B cell (primary cell): ENCODE measurements around the gene DNASE2B. TPM values are rescaled to one million over a fixed set of nuclear protein-coding genes. Genes with fewer than 3 reads are reported as not detected.

Source experiments
- ATAC-seq: fragments of 200-7000 bp; cut with Tn5 transposase; one replicate; pipeline ENCODE4 v1.10.0; 2021; ENCODE audit warnings: low read depth, mild to moderate bottlenecking, moderate number of reproducible peaks, moderate library complexity
- CTCF ChIA-PET: fragments of 350-600 bp; sonication (Branson Sonifier 250); formaldehyde crosslinking; loops from one replicate; lab custom pipeline; 2021; ENCODE audit warnings: antibody characterized with exemption, inconsistent platforms; lab: Charles Lee
- POLR2A ChIA-PET: fragments of 350-600 bp; sonication (Branson Sonifier 250); formaldehyde crosslinking; loops from one replicate; lab custom pipeline; 2021; ENCODE audit warnings: antibody characterized with exemption; lab: Charles Lee
- DNase-seq: peaks from one replicate; pipeline ENCODE4 v3.0.0; 2013
- H2AFZ ChIP-seq: 2 replicates; pipeline ENCODE4 v1.6.1; 2012; ENCODE audit warnings: mild to moderate bottlenecking, low read depth, low read length; ENCODE audit not compliant: insufficient read depth, poor library complexity, severe bottlenecking
- H3K27ac ChIP-seq, 2 donors: 1 replicate in 1 of 2; 2 replicates in 1 of 2; pipeline ENCODE4 v1.5.1; 2012 to 2013; ENCODE audit warnings: low read length in 2 of 2, mild to moderate bottlenecking in 2 of 2, moderate library complexity in 1 of 2
- H3K27me3 ChIP-seq, 4 experiments: fragments of 200-600 bp in 1 of 4; sonication (generic) in 1 of 4; replicated peaks in 1 of 4; 1 replicate in 2 of 4; 2 replicates in 2 of 4; pipeline versions ENCODE4 v1.6.1 to v1.7.0; 2013 to 2016; ENCODE audit warnings: low read length in 3 of 4, mild to moderate bottlenecking in 2 of 4, mixed read lengths in 1 of 4, moderate library complexity in 1 of 4; ENCODE audit not compliant: insufficient read depth in 4 of 4, control insufficient read depth in 3 of 4; ENCODE audit errors: control extremely low read depth in 1 of 4
- H3K36me3 ChIP-seq, 2 experiments: replicated peaks in 1 of 2; 1 replicate in 1 of 2; 2 replicates in 1 of 2; pipeline versions ENCODE4 v1.6.1 to v1.7.1; 2013; ENCODE audit warnings: low read length in 1 of 2; ENCODE audit not compliant: insufficient read depth in 2 of 2, control insufficient read depth in 1 of 2; ENCODE audit errors: control extremely low read depth in 1 of 2, extremely low read depth in 1 of 2
- H3K4me1 ChIP-seq, 2 donors: fragments of 200-600 bp in 1 of 2; sonication (generic) in 1 of 2; 1 replicate in 1 of 2; 2 replicates in 1 of 2; pipeline versions ENCODE4 v1.5.1 to v1.6.1; 2013 to 2017; ENCODE audit warnings: low read length in 2 of 2; ENCODE audit not compliant: control insufficient read depth in 2 of 2, insufficient read depth in 2 of 2
- H3K4me2 ChIP-seq: replicated peaks from 2 replicates; pipeline ENCODE3; 2012; ENCODE audit warnings: mild to moderate bottlenecking, low read depth, low read length; ENCODE audit not compliant: poor library complexity, severe bottlenecking
- H3K4me3 ChIP-seq, 5 experiments: fragments of 200-600 bp in 1 of 5; sonication (generic) in 1 of 5; 1 replicate in 3 of 5; 2 replicates in 2 of 5; pipeline versions ENCODE4 v1.5.1 to v1.7.0; 2011 to 2016; ENCODE audit warnings: low read length in 4 of 5, mild to moderate bottlenecking in 4 of 5, low read depth in 2 of 5, control low read depth in 1 of 5, moderate library complexity in 1 of 5; ENCODE audit not compliant: insufficient read depth in 1 of 5; ENCODE audit errors: control extremely low read depth in 1 of 5, extremely low read depth in 1 of 5
- H3K79me2 ChIP-seq: fragments of 200-600 bp; sonication (generic); one replicate; pipeline ENCODE4 v1.6.0; 2016; ENCODE audit warnings: low read length; ENCODE audit not compliant: control insufficient read depth, insufficient read depth
- H3K9ac ChIP-seq: fragments of 200-600 bp; sonication (generic); 2 replicates; pipeline ENCODE4 v1.6.1; 2017; ENCODE audit warnings: mild to moderate bottlenecking, low read length, moderate library complexity
- H3K9me3 ChIP-seq, 3 donors: one replicate each; pipeline versions ENCODE4 v1.6.1 to v1.7.1; 2013; ENCODE audit warnings: low read length in 2 of 3; ENCODE audit not compliant: control insufficient read depth in 2 of 3, insufficient read depth in 1 of 3; ENCODE audit errors: control extremely low read depth in 1 of 3
- H4K20me1 ChIP-seq: 2 replicates; pipeline ENCODE4 v1.6.0; 2012; ENCODE audit warnings: mild to moderate bottlenecking, low read length; ENCODE audit not compliant: insufficient read depth, control insufficient read depth, poor library complexity, severe bottlenecking
- H3K27ac Mint-ChIP-seq: one replicate; pipeline ENCODE4 v1.8.0; 2021; ENCODE audit warnings: mixed read lengths
- H3K27me3 Mint-ChIP-seq: one replicate; pipeline ENCODE4 v1.8.0; 2021; ENCODE audit warnings: mixed read lengths
- H3K4me1 Mint-ChIP-seq: one replicate; pipeline ENCODE4 v1.8.0; 2021; ENCODE audit warnings: mixed read lengths
- H3K4me3 Mint-ChIP-seq: one replicate; pipeline ENCODE4 v1.8.0; 2021; ENCODE audit warnings: mixed read lengths
- H3K9me3 Mint-ChIP-seq: one replicate; pipeline ENCODE4 v1.8.0; 2022; ENCODE audit warnings: mixed read lengths; ENCODE audit not compliant: insufficient read depth
- EZH2 ChIP-seq: IDR thresholded peaks from 2 replicates; pipeline ENCODE4 v1.6.1; 2012; ENCODE audit warnings: borderline replicate concordance, low read depth, mild to moderate bottlenecking, moderate library complexity, low read length; ENCODE audit not compliant: insufficient read depth, poor library complexity, severe bottlenecking
- WGBS: methylation state at CpG from one replicate; pipeline ENCODE4 v1.1.5; 2013; ENCODE audit warnings: missing lambda C conversion rate; ENCODE audit not compliant: insufficient coverage; 5-methylcytosine and 5-hydroxymethylcytosine counted together
- intact Hi-C: fragments of 100-400 bp; cut with micrococcal nuclease; formaldehyde crosslinking; loops from one replicate; pipeline ENCODE4 v1.10.0; 2022
- polyA plus RNA-seq: library from polyadenylated mRNA; depleted of rRNA; stranded (reverse); fragments of >200 nt; gene quantifications from 2 replicates; pipeline ENCODE4 v1.2.3, GENCODE V29; 2012
- total RNA-seq, 2 donors: library from RNA; stranded (reverse); fragments of 120-200 nt in 1 of 2; gene quantifications; 1 replicate in 1 of 2; 2 replicates in 1 of 2; pipeline versions ENCODE4 v1.2.3 to v1.2.4, GENCODE V29; 2013 to 2022
- TF ChIP-seq, protein P1 (sequence below): fragments of 200-600 bp; IDR thresholded peaks from one replicate; pipeline ENCODE4 v1.8.0; 2022; ENCODE audit warnings: antibody characterized with exemption, mild to moderate bottlenecking

The DNASE2B gene
- total and polyA plus RNA-seq, 2 donors (not counting 1 experiment from before 2014, with no cell fraction given): not detected

DNA sequence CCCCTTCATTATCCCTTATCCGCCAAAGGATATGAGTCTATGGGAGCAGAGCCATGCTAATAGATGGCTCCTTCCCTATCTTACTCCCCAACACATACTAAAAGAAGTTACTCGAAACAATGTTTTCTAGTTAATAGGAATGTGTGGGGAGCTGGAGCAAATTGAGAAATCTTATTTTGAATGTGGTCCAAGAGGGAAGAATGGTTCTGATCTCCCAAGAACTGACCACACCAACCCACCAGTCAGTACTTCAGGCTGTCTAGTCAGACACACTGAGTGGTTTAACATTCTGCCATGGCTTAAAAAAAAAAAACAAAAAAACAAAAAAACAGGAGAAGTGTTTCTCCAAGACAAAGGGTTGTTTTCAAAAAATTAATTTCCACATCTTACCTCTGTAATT is 31.5 kb upstream of the DNASE2B start:
- no peak overlapping the region for H3K4me3 Mint-ChIP-seq
- no peaks in the 10 kb centered on the region for H3K79me2 ChIP-seq
- no peaks in the 10 kb centered on the region for H3K4me1 ChIP-seq
- no peak overlapping the region for H3K27ac Mint-ChIP-seq
- H3K27ac ChIP-seq: no peak overlapping the region
- H4K20me1 ChIP-seq: no peaks in the 10 kb centered on the region
- no peaks in the 10 kb centered on the region for H3K9me3 ChIP-seq
- no peaks in the 10 kb centered on the region for H3K27me3 Mint-ChIP-seq
- intact Hi-C loops: no loop called here
- H3K36me3 ChIP-seq: no peaks in the 10 kb centered on the region
- TF ChIP-seq, protein P1, sequence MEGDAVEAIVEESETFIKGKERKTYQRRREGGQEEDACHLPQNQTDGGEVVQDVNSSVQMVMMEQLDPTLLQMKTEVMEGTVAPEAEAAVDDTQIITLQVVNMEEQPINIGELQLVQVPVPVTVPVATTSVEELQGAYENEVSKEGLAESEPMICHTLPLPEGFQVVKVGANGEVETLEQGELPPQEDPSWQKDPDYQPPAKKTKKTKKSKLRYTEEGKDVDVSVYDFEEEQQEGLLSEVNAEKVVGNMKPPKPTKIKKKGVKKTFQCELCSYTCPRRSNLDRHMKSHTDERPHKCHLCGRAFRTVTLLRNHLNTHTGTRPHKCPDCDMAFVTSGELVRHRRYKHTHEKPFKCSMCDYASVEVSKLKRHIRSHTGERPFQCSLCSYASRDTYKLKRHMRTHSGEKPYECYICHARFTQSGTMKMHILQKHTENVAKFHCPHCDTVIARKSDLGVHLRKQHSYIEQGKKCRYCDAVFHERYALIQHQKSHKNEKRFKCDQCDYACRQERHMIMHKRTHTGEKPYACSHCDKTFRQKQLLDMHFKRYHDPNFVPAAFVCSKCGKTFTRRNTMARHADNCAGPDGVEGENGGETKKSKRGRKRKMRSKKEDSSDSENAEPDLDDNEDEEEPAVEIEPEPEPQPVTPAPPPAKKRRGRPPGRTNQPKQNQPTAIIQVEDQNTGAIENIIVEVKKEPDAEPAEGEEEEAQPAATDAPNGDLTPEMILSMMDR: no peak
- TF ChIP-seq EZH2: no peak
- no CpG with 5 or more reads among the region's 2 CpGs for WGBS
- ChIA-PET POLR2A (no interaction called here), CTCF (no interaction called here)
- no peak overlapping the region for H2AFZ ChIP-seq
- H3K27me3 ChIP-seq: no peaks in the 10 kb centered on the region
- DNase-seq: no peak
- H3K4me2 ChIP-seq: no peak overlapping the region
- no peaks in the 10 kb centered on the region for H3K9me3 Mint-ChIP-seq
- H3K4me3 ChIP-seq: no peak overlapping the region
- H3K4me1 Mint-ChIP-seq: no peaks in the 10 kb centered on the region
- no peak overlapping the region for H3K9ac ChIP-seq
- no peak for ATAC-seq

DNA sequence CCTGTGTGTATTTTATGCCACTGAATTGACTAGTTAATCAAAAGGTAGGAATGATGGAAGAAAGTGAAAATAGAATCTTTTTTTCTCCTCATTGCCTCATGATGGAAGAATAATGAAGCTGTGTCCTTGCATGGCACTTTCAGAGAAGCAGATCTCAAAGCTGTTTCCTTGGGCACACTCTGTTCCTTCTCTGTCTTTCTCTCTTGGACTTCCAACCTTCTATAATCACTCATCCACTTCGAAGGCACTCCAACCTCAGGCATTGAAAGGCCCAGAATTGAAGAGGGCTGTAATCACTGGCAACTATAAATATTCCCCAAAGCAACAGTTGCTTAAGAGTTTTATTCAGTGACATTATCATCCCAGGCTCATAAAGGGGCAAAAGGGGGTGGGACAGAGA is 31.1 kb upstream of the DNASE2B start:
- CTCF ChIA-PET: no interaction called here
- Histone ChIP-seq H3K79me2 (no peaks in the 10 kb centered on the region), H3K9me3 (no peaks in the 10 kb centered on the region), H4K20me1 (no peaks in the 10 kb centered on the region), H3K9ac (no peak overlapping the region), H3K27ac (no peak overlapping the region), H2AFZ (no peak overlapping the region), H3K4me2 (no peak overlapping the region), H3K36me3 (no peaks in the 10 kb centered on the region), H3K4me3 (no peak overlapping the region), H3K4me1 (no peaks in the 10 kb centered on the region), H3K27me3 (no peaks in the 10 kb centered on the region)
- TF ChIP-seq, protein P1: no peak
- no peak for TF ChIP-seq EZH2
- H3K4me1 Mint-ChIP-seq: no peaks in the 10 kb centered on the region
- DNase-seq: no peak
- ATAC-seq: no peak
- 100% methylated on average over 1 of the region's 1 CpG for WGBS
- intact Hi-C loops: no loop called here
- POLR2A ChIA-PET: no interaction called here
- no peaks in the 10 kb centered on the region for H3K9me3 Mint-ChIP-seq
- no peak overlapping the region for H3K4me3 Mint-ChIP-seq
- H3K27me3 Mint-ChIP-seq: no peaks in the 10 kb centered on the region
- H3K27ac Mint-ChIP-seq: no peak overlapping the region
